Measurements from ENCODE around the gene DDC.
"Not testable (repeated sequence)": the region's sequence is repeated elsewhere in the genome, so short reads cannot be mapped to it uniquely, and the experiment has no call there.

Gene DDC

GRCh38 chr7:50589364-50589763 is 24.2 kb upstream of the DDC start:
- DNase-seq: no peak

- no peak for DNase-seq
These were observed 23.7 kb upstream of the DDC start for GRCh38 chr7:50588937-50589336.

GRCh38 chr7:50587737-50588136 is 22.5 kb upstream of the DDC start:
- DNase-seq: no peak

GRCh38 chr7:50584793-50585408 is 19.7 kb upstream of the DDC start:
- DNase-seq: no peak

- no peak for DNase-seq
These were observed 19.2 kb upstream of the DDC start for GRCh38 chr7:50584386-50584785.

GRCh38 chr7:50583295-50583694 is 18.1 kb upstream of the DDC start:
- not testable (repeated sequence) for DNase-seq

- DNase-seq: not testable (repeated sequence)
These were observed 17.1 kb upstream of the DDC start for GRCh38 chr7:50582271-50582670.

- not testable (repeated sequence) for DNase-seq
These were observed 15.5 kb upstream of the DDC start for GRCh38 chr7:50580666-50581065.

- DNase-seq: no peak
These were observed 14.9 kb upstream of the DDC start for GRCh38 chr7:50580057-50580456.

- DNase-seq: not testable (repeated sequence)
These were observed 12.9 kb upstream of the DDC start for GRCh38 chr7:50578105-50578504.

- no peak for DNase-seq
These were observed 12.4 kb upstream of the DDC start for GRCh38 chr7:50577569-50577968.

- DNase-seq: not testable (repeated sequence)
These were observed 11.2 kb upstream of the DDC start for GRCh38 chr7:50576388-50576787.

- no peak for DNase-seq
These were observed 2.6 kb upstream of the DDC start for GRCh38 chr7:50567715-50568261.

- no peak for DNase-seq
These were observed 772 bp upstream of the DDC start for GRCh38 chr7:50565977-50566376.

- DNase-seq: no peak
These were observed 333 bp upstream of the DDC start for GRCh38 chr7:50565559-50565916.

- no peak for DNase-seq
These were observed 1.0 kb downstream of the DDC start for GRCh38 chr7:50564171-50564570.

- DNase-seq: no peak
These were observed 3.1 kb downstream of the DDC start for GRCh38 chr7:50562136-50562535.

- DNase-seq: no peak
These were observed 4.3 kb downstream of the DDC start for GRCh38 chr7:50560865-50561351.

- no peak for DNase-seq
These were observed 5.3 kb downstream of the DDC start for GRCh38 chr7:50559881-50560280.

GRCh38 chr7:50558294-50559053 is 6.7 kb downstream of the DDC start:
- no peak for DNase-seq

GRCh38 chr7:50557099-50557498 is 8.1 kb downstream of the DDC start:
- no peak for DNase-seq

- no peak for DNase-seq
These were observed 8.8 kb downstream of the DDC start for GRCh38 chr7:50556247-50556991.

GRCh38 chr7:50555594-50556140 is 9.5 kb downstream of the DDC start:
- DNase-seq: no peak
